ENCODE measurements around the gene DLX5. TPM values are rescaled to one million over a fixed set of nuclear protein-coding genes. Genes with fewer than 3 reads are reported as not detected.
A peak's percentile ranks its signal among the peaks of the same experiment; 100 is the strongest.

The DLX5 gene
- total RNA-seq, 1 donor from 2014 or later = 1.3 TPM

DNA sequence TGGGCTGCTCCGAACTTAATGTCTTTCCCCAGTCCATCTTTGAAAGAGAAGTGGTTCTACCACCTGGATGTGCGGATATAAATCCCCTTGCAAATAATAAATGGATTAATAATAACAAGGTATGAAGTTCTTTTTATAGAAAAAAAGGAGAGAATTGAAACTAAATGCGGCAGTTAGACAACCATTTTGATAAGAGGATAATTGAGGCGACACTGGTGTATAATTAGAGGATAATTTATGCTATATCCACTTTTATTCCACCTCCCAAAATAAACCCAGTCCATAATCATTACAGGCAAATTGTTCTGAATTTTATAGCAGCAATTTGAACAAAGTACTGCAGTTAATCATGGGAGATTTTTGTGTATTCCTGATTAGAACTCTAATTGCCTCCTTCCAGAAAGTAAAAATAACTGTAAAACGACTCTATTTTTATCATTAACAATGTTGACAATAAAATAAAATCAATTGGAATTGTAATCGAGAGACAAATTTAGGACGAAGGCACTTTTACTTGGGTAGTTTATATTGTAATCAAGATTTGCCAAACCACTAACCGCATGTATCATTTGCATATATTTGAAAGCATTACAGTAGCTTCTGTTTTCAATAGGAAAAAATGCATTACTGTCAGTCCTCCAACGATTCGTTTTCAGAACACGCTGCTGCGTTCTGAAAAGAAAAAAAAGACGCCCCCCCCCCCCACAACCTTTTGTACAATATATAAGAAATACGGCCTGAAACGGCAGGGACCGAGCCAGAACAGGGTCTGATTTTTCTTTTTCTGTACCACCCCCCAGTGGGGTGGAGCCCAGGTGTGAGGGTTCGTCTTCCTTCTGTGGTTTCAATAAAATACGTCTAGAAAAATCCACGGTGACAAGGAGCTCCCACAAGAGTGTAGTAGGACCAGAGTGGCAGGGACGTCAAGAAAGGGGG, 20.1 kb downstream of the DLX5 start:
- no peak for DNase-seq (ENCODE audit: low read depth)
- Mint-ChIP-seq H3K4me3 (ENCODE audit: unreplicated experiment) (no peak overlapping the region), H3K27me3 (ENCODE audit: low read depth, unreplicated experiment) (peaks cover 87% of the 10 kb centered on the region), H3K27ac (ENCODE audit: unreplicated experiment) (no peak overlapping the region), H3K9me3 (ENCODE audit: unreplicated experiment) (peaks cover 19% of the 10 kb centered on the region), H3K4me1 (ENCODE audit: low read depth, unreplicated experiment) (no peaks in the 10 kb centered on the region), H3K36me3 (ENCODE audit: low read depth, unreplicated experiment) (peaks cover 2% of the 10 kb centered on the region)
- FAIRE-seq = no peak
- H3K27ac ChIP-seq (ENCODE audit: low read depth, low read length) = no peak overlapping the region
- no peak overlapping the region for H2AFZ ChIP-seq (ENCODE audit: low read depth, low read length)
- H4K20me1 ChIP-seq (ENCODE audit: insufficient read depth, low read length) = no peaks in the 10 kb centered on the region
- TF ChIP-seq EZH2 (IDR thresholded peaks at IDR 0.05; ENCODE audit: insufficient read depth, low read length) = peak; percentile 14
- TF ChIP-seq, protein P1, sequence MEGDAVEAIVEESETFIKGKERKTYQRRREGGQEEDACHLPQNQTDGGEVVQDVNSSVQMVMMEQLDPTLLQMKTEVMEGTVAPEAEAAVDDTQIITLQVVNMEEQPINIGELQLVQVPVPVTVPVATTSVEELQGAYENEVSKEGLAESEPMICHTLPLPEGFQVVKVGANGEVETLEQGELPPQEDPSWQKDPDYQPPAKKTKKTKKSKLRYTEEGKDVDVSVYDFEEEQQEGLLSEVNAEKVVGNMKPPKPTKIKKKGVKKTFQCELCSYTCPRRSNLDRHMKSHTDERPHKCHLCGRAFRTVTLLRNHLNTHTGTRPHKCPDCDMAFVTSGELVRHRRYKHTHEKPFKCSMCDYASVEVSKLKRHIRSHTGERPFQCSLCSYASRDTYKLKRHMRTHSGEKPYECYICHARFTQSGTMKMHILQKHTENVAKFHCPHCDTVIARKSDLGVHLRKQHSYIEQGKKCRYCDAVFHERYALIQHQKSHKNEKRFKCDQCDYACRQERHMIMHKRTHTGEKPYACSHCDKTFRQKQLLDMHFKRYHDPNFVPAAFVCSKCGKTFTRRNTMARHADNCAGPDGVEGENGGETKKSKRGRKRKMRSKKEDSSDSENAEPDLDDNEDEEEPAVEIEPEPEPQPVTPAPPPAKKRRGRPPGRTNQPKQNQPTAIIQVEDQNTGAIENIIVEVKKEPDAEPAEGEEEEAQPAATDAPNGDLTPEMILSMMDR (IDR thresholded peaks at IDR 0.05; ENCODE audit: insufficient read depth, low read depth, low read length) = no peak
- no peaks in the 10 kb centered on the region for H3K36me3 ChIP-seq (ENCODE audit: insufficient read depth, low read length)
- H3K4me2 ChIP-seq (ENCODE audit: low read length) = peak overlapping the region; percentile 67
- no peaks in the 10 kb centered on the region for H3K79me2 ChIP-seq (ENCODE audit: insufficient read depth, low read length)
- H3K9ac ChIP-seq (ENCODE audit: low read length) = no peak overlapping the region
- H3K4me3 ChIP-seq (ENCODE audit: insufficient read depth, low read depth, low read length) = no peak overlapping the region
- H3K9me3 ChIP-seq (ENCODE audit: insufficient read depth, low read depth, low read length) = peaks cover 13% of the 10 kb centered on the region
- no peaks in the 10 kb centered on the region for H3K4me1 ChIP-seq (ENCODE audit: insufficient read depth, low read length)
- H3K27me3 ChIP-seq (ENCODE audit: insufficient read depth, low read length) = peaks cover 89% of the 10 kb centered on the region

DNA sequence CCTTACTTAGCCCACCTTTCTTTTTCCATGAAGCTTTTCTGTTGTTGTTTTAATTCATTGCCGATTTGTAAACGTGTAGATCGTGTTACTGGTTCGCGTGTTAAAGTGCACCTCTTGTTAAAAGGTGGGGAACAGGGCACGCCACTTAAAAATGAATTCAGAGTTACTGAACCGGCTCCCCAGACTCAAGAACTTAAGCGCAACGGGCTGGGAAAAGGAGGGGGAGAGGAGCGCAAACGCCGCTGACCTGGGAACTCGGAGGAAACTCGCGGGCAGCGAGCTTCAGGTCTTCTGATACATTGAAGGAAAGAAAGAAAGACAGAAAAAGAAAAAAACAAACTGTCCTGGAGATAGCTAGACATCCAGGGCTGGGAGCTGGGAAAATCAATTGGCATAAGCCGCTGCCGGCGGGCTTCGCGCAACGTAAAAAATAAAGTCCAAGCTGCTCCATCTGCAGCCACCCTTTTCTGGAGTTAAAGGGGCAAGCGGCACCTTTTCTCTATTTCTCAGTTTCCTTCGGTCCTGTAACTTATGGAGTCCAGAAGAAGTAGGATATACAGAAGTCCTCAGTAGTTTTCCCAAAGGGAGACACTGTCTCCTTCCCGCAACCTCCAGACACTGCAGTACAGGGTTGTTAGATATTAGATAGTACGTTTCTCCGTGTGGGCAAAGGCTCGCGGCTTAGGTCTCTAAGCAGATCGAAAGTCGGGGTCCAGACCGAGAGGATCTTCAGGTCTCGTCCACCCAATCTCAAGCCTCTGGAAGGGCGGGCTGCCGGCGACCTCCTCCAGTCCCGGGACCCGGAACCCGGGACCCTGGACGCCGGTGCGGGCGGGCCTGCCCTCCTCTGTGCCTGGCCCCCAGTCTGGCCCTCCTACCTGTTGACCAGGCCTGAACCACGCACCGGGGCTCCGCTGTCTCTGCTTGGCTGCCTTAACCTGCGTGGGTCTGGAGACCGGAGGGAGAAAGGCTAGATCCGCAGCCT, 21.1 kb downstream of the DLX5 start:
- Mint-ChIP-seq H3K4me3 (ENCODE audit: unreplicated experiment) (no peak overlapping the region), H3K27me3 (ENCODE audit: low read depth, unreplicated experiment) (peaks cover 89% of the 10 kb centered on the region), H3K27ac (ENCODE audit: unreplicated experiment) (peak overlapping the region; percentile 18), H3K36me3 (ENCODE audit: low read depth, unreplicated experiment) (peaks cover 2% of the 10 kb centered on the region), H3K9me3 (ENCODE audit: unreplicated experiment) (peaks cover 21% of the 10 kb centered on the region), H3K4me1 (ENCODE audit: low read depth, unreplicated experiment) (no peaks in the 10 kb centered on the region)
- no peak overlapping the region for H3K27ac ChIP-seq (ENCODE audit: low read depth, low read length)
- no peaks in the 10 kb centered on the region for H3K36me3 ChIP-seq (ENCODE audit: insufficient read depth, low read length)
- H3K9me3 ChIP-seq (ENCODE audit: insufficient read depth, low read depth, low read length) = peaks cover 13% of the 10 kb centered on the region
- H4K20me1 ChIP-seq (ENCODE audit: insufficient read depth, low read length) = no peaks in the 10 kb centered on the region
- TF ChIP-seq, protein P1 (IDR thresholded peaks at IDR 0.05; ENCODE audit: insufficient read depth, low read depth, low read length) = no peak
- peak; percentile 25 for TF ChIP-seq EZH2 (IDR thresholded peaks at IDR 0.05; ENCODE audit: insufficient read depth, low read length)
- no peaks in the 10 kb centered on the region for H3K4me1 ChIP-seq (ENCODE audit: insufficient read depth, low read length)
- peaks cover 89% of the 10 kb centered on the region for H3K27me3 ChIP-seq (ENCODE audit: insufficient read depth, low read length)
- no peak for FAIRE-seq
- no peaks in the 10 kb centered on the region for H3K79me2 ChIP-seq (ENCODE audit: insufficient read depth, low read length)
- H3K4me3 ChIP-seq (ENCODE audit: insufficient read depth, low read depth, low read length) = no peak overlapping the region
- no peak overlapping the region for H3K4me2 ChIP-seq (ENCODE audit: low read length)
- no peak for DNase-seq (ENCODE audit: low read depth)
- H3K9ac ChIP-seq (ENCODE audit: low read length) = no peak overlapping the region
- no peak overlapping the region for H2AFZ ChIP-seq (ENCODE audit: low read depth, low read length)

Data from astrocyte (in vitro differentiated cells and primary cell).